DMS79 (cell line): Measurements from ENCODE around the gene HLA-DRB5.
"Not testable (repeated sequence)": the region's sequence is repeated elsewhere in the genome, so short reads cannot be mapped to it uniquely, and the experiment has no call there.

Experiments used
- DNase-seq: peaks from one replicate; lab custom pipeline; 2025; lab: John Stamatoyannopoulos, UW

Gene HLA-DRB5

GRCh38 chr6:32501016-32501415, 29.1 kb downstream of the HLA-DRB5 start:
- DNase-seq: no peak

DNA sequence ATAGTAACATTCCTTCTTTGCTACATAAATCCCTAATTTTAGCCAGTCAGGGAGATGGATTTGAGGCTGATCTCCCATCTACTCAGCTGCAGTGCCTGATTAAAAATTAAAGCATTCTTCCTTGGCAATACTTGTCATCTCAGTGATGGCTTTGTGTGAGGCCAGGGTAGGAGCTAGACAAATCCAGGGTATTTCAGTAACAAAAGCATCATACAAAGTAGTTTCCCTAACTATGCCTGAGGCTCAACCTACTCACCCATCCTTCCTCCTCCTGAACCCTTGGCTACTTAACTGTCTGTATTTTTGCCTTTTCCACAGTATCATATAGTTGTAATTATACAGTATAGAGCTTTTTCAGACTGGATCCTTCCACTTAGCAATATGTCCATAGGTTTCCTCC, 37.7 kb downstream of the HLA-DRB5 start:
- DNase-seq: no peak

DNA sequence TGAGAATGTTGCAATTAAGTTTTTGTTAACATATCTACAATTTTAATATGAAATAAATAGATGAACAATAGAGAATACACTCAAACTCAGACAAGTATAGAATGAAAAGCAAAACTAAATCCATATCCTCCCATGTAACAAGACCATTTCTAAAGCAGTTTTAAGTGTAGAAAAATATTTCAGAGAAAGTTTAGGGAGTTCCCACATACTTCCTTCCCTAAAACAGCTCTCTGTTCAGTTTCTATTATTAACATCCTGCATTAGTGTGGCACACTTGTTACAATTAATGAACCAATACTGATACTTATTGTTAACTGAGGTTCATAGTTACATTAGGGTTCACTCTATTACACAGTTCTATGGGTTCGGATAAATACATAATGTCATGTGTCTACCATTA, 38.4 kb downstream of the HLA-DRB5 start:
- no peak for DNase-seq

DNA sequence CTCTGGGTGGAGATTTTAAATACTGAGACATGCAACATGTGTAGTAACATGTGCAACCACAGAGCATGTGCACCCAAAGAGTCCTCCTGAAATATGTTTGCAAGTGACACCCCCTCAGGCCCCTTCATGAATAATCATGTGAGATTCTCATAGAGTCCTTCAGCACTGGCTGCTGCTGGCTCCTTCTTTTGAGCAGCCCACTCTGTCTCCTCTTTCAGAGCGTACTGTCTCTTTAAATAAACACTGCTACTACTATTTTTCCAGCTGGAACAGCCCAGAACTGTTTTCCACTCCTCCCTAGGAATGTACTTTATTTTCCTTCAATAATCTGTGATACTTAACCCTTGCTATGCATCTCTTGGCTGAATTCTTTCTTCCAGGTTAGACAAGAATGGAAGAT, 42.0 kb downstream of the HLA-DRB5 start:
- no peak for DNase-seq

DNA sequence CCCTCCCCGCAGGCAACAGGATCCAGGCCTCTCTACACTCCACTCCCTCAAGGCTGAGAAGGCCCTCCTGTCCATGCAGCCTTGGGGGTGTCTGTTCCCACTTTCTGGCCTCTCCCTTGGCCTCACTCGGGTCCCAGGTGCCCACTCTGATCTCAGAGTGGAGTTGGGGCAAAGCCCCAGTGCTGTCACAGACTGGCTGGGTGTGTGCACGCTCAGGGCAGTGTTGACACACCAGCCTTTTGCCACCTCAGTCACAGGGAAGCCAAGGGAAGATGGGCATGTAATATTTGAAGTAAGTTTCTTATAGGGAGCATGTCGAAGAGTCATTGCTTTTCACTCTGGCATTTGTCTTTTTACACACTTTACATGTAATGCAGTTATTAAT, 45.5 kb downstream of the HLA-DRB5 start:
- no peak for DNase-seq

DNA sequence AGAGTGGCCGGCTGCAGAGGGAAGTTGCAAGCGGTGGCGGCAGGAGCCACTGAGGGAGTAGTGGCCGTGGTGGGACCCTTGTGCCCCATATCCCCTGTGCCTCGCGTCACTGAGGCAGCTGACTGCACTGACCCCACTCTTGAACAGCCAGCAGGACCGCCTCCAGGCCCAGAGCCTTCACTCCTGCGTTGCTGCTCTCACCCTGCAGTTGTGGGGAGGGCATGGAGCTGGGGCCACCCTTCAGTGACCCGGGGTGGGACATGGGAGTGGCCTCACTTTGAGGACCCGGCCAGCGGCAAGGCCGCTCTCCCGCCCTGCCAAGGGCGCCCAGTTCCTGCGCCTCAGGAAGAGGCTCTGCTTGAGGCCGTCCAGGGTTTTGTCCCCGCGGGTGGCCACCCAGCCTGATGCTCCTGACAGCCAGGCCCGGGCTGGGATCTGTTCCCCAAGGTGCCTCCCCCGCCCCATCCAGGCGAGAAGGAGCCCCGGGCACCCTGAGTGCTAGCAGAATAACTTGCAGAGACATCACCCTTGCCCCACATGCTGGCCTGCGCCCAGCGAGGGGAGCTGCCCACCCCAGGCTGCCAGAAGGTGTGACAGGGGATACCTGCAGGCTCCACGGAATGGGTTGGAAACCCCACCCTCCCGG, 46.0 kb downstream of the HLA-DRB5 start:
- DNase-seq: no peak

- no peak for DNase-seq
Measured at GRCh38 chr6:32475392-32476206, 54.5 kb downstream of the HLA-DRB5 start.

- DNase-seq: not testable (repeated sequence)
Measured at GRCh38 chr6:32473376-32474348, 56.4 kb downstream of the HLA-DRB5 start.

GRCh38 chr6:32472781-32473375, 57.2 kb downstream of the HLA-DRB5 start:
- no peak for DNase-seq

DNA sequence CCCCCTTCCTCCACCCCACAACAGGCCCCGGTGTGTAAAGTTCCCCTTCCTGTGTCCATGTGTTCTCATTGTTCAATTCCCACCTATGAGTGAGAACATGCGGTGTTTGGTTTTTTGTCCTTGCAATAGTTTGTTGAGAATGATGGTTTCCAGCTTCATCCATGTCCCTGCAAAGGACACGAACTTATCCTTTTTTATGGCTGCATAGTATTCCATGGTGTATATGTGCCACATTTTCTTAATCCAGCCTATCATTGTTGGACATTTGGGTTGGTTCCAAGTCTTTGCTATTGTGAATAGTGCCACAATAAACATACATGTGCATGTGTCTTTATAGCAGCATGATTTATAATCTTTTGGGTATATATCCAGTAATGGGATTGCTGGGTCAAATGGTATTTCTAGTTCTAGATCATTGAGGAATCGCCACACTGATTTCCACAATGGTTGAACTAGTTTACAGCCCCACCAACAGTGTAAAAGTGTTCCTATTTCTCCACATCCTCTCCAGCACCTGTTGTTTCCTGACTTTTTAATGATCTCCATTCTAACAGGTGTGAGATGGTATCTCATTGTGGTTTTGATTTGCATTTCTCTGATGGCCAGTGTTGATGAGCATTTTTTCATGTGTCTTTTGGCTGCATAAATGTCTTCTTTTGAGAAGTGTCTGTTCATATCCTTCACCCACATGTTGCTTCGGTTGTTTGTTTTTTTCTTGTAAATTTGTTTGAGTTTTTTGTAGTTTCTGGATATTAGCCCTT, 62.2 kb downstream of the HLA-DRB5 start:
- not testable (repeated sequence) for DNase-seq
